SH-SY5Y (cell line): ENCODE results near the gene RPAP2.

Experiments used
- GATA2 ChIP-seq: IDR thresholded peaks from 2 replicates; pipeline ENCODE4 v1.6.1; 2011; ENCODE audit warnings: mild to moderate bottlenecking, low read depth, low read length
- GATA3 ChIP-seq: IDR thresholded peaks from 2 replicates; pipeline ENCODE4 v1.6.1; 2011; ENCODE audit warnings: low read depth, mild to moderate bottlenecking, low read length, moderate library complexity

DNA sequence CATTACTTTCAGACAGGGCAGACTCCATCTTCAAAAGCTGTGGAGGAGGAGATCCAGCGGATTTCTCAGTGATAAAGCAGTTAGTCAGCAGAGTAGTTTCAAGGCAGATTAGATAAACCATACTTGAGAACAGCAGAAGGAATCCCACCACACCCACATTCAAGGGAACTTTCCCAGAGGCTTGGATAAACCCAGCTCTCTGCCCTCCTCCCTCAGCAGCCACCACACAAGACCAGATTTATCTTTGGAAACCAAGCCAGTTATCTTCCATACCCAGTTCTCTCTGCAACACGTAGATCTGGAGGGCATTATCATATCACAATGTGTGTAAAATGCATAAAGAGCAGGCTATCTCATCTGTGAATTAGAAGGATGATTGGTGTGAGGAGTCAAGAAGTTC is 147.7 kb downstream of the RPAP2 start:
- TF ChIP-seq GATA2 (no peak), GATA3 (no peak)
